IMR-90 (cell line): ENCODE measurements around the gene RAP1GAP. TPM values are rescaled to one million over a fixed set of nuclear protein-coding genes. Genes with fewer than 3 reads are reported as not detected.

Experiments
- ATAC-seq: fragments of 200-7000 bp; cut with Tn5 transposase; 2 replicates; pipeline ENCODE4 v1.9.1; 2020; ENCODE audit warnings: low read depth, mild to moderate bottlenecking, moderate library complexity
- BruUV-seq: library from RNA; stranded (reverse); fragments of 400-500 nt; replicated peaks from 2 replicates; lab custom pipeline; 2021; lab: Mats Ljungman, UMichigan
- CTCF ChIA-PET: fragments of 300-600 bp; formaldehyde crosslinking; extraction: SDS; loops from one replicate; lab custom pipeline; 2021; ENCODE audit warnings: antibody characterized with exemption; lab: Yijun Ruan, JAX
- POLR2A ChIA-PET: fragments of 300-600 bp; sonication (Branson Sonifier 250); formaldehyde crosslinking; loops from one replicate; lab custom pipeline; 2022; ENCODE audit warnings: antibody characterized with exemption; ENCODE audit not compliant: unreplicated experiment; lab: Charles Lee
- DNase-seq: peaks from one replicate; pipeline ENCODE4 v3.0.0; 2013
- H2AFZ ChIP-seq: replicated peaks from 2 replicates; pipeline ENCODE3; 2013; ENCODE audit warnings: low read length, mild to moderate bottlenecking; ENCODE audit not compliant: poor library complexity
- H2AK5ac ChIP-seq: 2 replicates; pipeline ENCODE4 v1.6.1; 2013; ENCODE audit warnings: low read depth, low read length, inconsistent platforms
- H2AK9ac ChIP-seq: replicated peaks from 2 replicates; pipeline ENCODE3; 2013; ENCODE audit warnings: mild to moderate bottlenecking, low read depth, low read length, moderate library complexity; ENCODE audit not compliant: poor library complexity
- H2BK120ac ChIP-seq: 2 replicates; pipeline ENCODE4 v1.6.1; 2013; ENCODE audit warnings: low read depth, low read length, inconsistent platforms
- H2BK15ac ChIP-seq: 3 replicates; pipeline ENCODE4 v1.6.1; 2013; ENCODE audit warnings: low read depth, low read length, inconsistent platforms
- H2BK20ac ChIP-seq: 2 replicates; pipeline ENCODE4 v1.6.1; 2013; ENCODE audit warnings: low read depth, mild to moderate bottlenecking, inconsistent platforms, low read length, moderate library complexity
- H2BK5ac ChIP-seq: 2 replicates; pipeline ENCODE4 v1.6.1; 2013; ENCODE audit warnings: mild to moderate bottlenecking, low read depth, low read length, inconsistent platforms; ENCODE audit not compliant: poor library complexity, severe bottlenecking
- H3K14ac ChIP-seq: replicated peaks from 2 replicates; pipeline ENCODE4 v1.6.1; 2013; ENCODE audit warnings: low read depth, low read length, inconsistent platforms
- H3K18ac ChIP-seq: 2 replicates; pipeline ENCODE4 v1.6.1; 2013; ENCODE audit warnings: low read depth, low read length, control low read depth
- H3K23ac ChIP-seq: 2 replicates; pipeline ENCODE4 v1.6.1; 2013; ENCODE audit warnings: low read depth, low read length, inconsistent platforms
- H3K27ac ChIP-seq: 2 replicates; pipeline ENCODE4 v1.5.1; 2013; ENCODE audit warnings: mild to moderate bottlenecking, control low read depth, low read length; ENCODE audit not compliant: insufficient read depth
- H3K27me3 ChIP-seq: 2 replicates; pipeline ENCODE4 v1.6.1; 2013; ENCODE audit warnings: low read length; ENCODE audit not compliant: control insufficient read depth, insufficient read depth
- H3K36me3 ChIP-seq: 2 replicates; pipeline ENCODE4 v1.6.1; 2013; ENCODE audit warnings: low read length, mixed read lengths; ENCODE audit not compliant: control insufficient read depth, insufficient read depth
- H3K4ac ChIP-seq: 2 replicates; pipeline ENCODE4 v1.6.1; 2013; ENCODE audit warnings: low read depth, low read length, inconsistent platforms
- H3K4me1 ChIP-seq: 2 replicates; pipeline ENCODE4 v1.6.1; 2013; ENCODE audit warnings: low read length, mixed read lengths; ENCODE audit not compliant: control insufficient read depth, insufficient read depth
- H3K4me2 ChIP-seq: 2 replicates; pipeline ENCODE4 v1.6.1; 2013; ENCODE audit warnings: low read depth, mild to moderate bottlenecking, control low read depth, low read length, moderate library complexity
- H3K4me3 ChIP-seq: 2 replicates; pipeline ENCODE4 v1.5.1; 2013; ENCODE audit warnings: low read depth, mild to moderate bottlenecking, control low read depth, low read length, moderate library complexity; ENCODE audit not compliant: insufficient read depth
- H3K56ac ChIP-seq: 2 replicates; pipeline ENCODE4 v1.6.1; 2013; ENCODE audit warnings: low read length, inconsistent platforms; ENCODE audit not compliant: insufficient read depth; ENCODE audit errors: extremely low read depth
- H3K79me1 ChIP-seq, 2 experiments: 2 replicates each; pipeline ENCODE4 v1.6.1; 2013; ENCODE audit warnings: low read length in 2 of 2, inconsistent platforms in 1 of 2, low read depth in 1 of 2
- H3K9ac ChIP-seq: 2 replicates; pipeline ENCODE4 v1.6.1; 2013; ENCODE audit warnings: low read depth, low read length, control low read depth
- H3K9me1 ChIP-seq: 2 replicates; pipeline ENCODE4 v1.6.1; 2013; ENCODE audit warnings: low read length, inconsistent platforms; ENCODE audit not compliant: insufficient read depth
- H3K9me3 ChIP-seq: 2 replicates; pipeline ENCODE4 v1.6.1; 2013; ENCODE audit warnings: low read length; ENCODE audit not compliant: control insufficient read depth, insufficient read depth
- H4K20me1 ChIP-seq: 2 replicates; pipeline ENCODE4 v1.6.1; 2013; ENCODE audit warnings: low read length, inconsistent platforms; ENCODE audit not compliant: insufficient read depth
- H4K5ac ChIP-seq: 2 replicates; pipeline ENCODE4 v1.6.1; 2013; ENCODE audit warnings: mild to moderate bottlenecking, low read depth, low read length, control low read depth
- H4K8ac ChIP-seq, 2 experiments: 2 replicates each; pipeline ENCODE4 v1.6.1; 2013; ENCODE audit warnings: low read depth in 2 of 2, low read length in 2 of 2, control low read depth in 1 of 2, inconsistent platforms in 1 of 2
- H4K91ac ChIP-seq: 2 replicates; pipeline ENCODE4 v1.6.1; 2013; ENCODE audit warnings: low read depth, low read length, inconsistent platforms; ENCODE audit not compliant: insufficient read depth
- FOS ChIP-seq: fragments of 150-350 bp; IDR thresholded peaks from 2 replicates; pipeline ENCODE4 v1.6.1; 2016; ENCODE audit warnings: low read depth, low read length
- whole genome bisulfite sequencing, 2 experiments: methylation state at CpG; one replicate each; pipeline versions ENCODE4 v1.1.5 to v1.1.7; 2013; ENCODE audit warnings: missing lambda C conversion rate in 2 of 2; ENCODE audit not compliant: insufficient read length in 1 of 2; ENCODE audit errors: extremely low coverage in 2 of 2; 5-methylcytosine and 5-hydroxymethylcytosine counted together
- dilution Hi-C: fragments of 300-500 bp; cut with HindIII; formaldehyde crosslinking; loops from one replicate; pipeline ENCODE4 v1.14.3; 2018; ENCODE audit warnings: low sequenced_read_pairs; ENCODE audit not compliant: unreplicated experiment
- in situ Hi-C: fragments of 300-500 bp; cut with MboI; formaldehyde crosslinking; loops from 3 replicates; pipeline ENCODE4 v1.14.3; 2019; ENCODE audit warnings: low sequenced_read_pairs, inconsistent platforms, mixed read lengths
- intact Hi-C: fragments of 100-400 bp; cut with micrococcal nuclease; formaldehyde crosslinking; loops from 2 replicates; pipeline ENCODE4 v1.10.0; 2022
- polyA plus RNA-seq, 3 experiments: library from polyadenylated mRNA; depleted of rRNA; stranded (reverse); fragments of >200 nt; gene quantifications; 2 replicates each; pipeline ENCODE4 v1.2.3, GENCODE V29; 2012; ENCODE audit warnings: low replicate concordance in 1 of 3
- total RNA-seq: library from RNA; depleted of rRNA; stranded (reverse); fragments of >200 nt; gene quantifications from 2 replicates; pipeline ENCODE4 v1.2.3, GENCODE V29; 2012
- TF ChIP-seq, protein P1 (sequence below): conservative IDR thresholded peaks from 2 replicates; pipeline ENCODE4 v1.5.1; 2012; ENCODE audit warnings: mild to moderate bottlenecking, low read depth, low read length, improper control_type of control experiment

The RAP1GAP gene
- total and polyA plus RNA-seq, 2 of the 4 experiments (the other 2 are of a cell fraction), result under 0.01 to 0.10 TPM

DNA sequence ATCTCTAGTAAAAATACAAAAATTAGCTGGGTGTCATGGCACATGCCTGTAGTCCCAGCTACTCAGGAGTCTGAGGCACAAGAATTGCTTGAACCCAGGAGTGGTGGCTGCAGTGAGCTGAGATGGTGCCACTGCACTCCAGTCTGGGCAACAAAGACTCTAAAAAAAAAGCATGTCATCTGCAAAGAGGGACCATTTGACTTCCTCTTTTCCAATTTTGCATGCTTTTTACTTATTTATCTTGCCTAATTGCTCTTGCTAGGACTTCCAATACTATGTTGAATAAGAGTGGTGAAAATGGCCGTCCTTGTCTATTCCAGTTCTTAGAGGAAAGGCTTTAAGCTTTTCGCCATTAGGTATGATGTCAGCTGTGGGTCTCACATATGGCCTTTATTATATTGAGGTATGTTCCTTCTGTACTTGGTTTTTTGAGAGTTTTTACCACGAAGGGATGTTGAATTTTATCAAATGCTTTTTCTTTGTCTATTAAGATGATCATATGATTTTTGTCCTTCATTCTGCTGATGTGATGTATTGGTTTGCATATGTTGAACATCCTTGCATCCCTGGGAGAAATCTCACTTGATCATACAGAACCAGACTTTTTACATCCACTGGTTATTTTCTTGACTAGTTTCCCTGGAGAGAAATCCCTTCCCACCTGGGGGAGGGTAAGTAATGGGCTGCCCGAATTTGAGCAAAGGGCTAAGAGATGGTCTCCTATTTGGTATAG, 17.0 kb upstream of the RAP1GAP start:
- DNase-seq (no peak), ATAC-seq (no peak)
- Histone ChIP-seq H3K27me3 (no peaks in the 10 kb centered on the region), H3K23ac (no peak overlapping the region), H3K79me1 (peaks cover 2 to 16% of the 10 kb centered on the region in 2 experiments; a peak in 3 of 4 replicates), H2BK5ac (no peak overlapping the region), H4K91ac (no peak overlapping the region), H3K27ac (no peak overlapping the region), H3K9me1 (peaks cover 6% of the 10 kb centered on the region; the same call in 1 of the 2 replicates), H2BK20ac (no peak overlapping the region), H3K36me3 (peaks cover 40% of the 10 kb centered on the region), H3K9ac (no peak overlapping the region), H3K4me2 (no peak overlapping the region), H2AK9ac (no peak overlapping the region), H4K5ac (no peak overlapping the region), H3K9me3 (0 out of 2 replicates have a peak, but pooled peaks cover 3% of the 10 kb centered on the region), H2AFZ (no peak overlapping the region), H4K20me1 (no peaks in the 10 kb centered on the region), H3K14ac (no peak overlapping the region), H3K4ac (no peak overlapping the region), H3K56ac (no peak overlapping the region), H2BK15ac (no peak overlapping the region), H3K18ac (no peak overlapping the region), H3K4me1 (no peaks in the 10 kb centered on the region), H3K4me3 (no peak overlapping the region), H4K8ac (no peak overlapping the region), H2BK120ac (no peak overlapping the region), H2AK5ac (no peak overlapping the region)
- CTCF ChIA-PET, result no interaction called here
- intact Hi-C loops, result no loop called here
- TF ChIP-seq, protein P1, sequence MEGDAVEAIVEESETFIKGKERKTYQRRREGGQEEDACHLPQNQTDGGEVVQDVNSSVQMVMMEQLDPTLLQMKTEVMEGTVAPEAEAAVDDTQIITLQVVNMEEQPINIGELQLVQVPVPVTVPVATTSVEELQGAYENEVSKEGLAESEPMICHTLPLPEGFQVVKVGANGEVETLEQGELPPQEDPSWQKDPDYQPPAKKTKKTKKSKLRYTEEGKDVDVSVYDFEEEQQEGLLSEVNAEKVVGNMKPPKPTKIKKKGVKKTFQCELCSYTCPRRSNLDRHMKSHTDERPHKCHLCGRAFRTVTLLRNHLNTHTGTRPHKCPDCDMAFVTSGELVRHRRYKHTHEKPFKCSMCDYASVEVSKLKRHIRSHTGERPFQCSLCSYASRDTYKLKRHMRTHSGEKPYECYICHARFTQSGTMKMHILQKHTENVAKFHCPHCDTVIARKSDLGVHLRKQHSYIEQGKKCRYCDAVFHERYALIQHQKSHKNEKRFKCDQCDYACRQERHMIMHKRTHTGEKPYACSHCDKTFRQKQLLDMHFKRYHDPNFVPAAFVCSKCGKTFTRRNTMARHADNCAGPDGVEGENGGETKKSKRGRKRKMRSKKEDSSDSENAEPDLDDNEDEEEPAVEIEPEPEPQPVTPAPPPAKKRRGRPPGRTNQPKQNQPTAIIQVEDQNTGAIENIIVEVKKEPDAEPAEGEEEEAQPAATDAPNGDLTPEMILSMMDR, result no peak
- TF ChIP-seq FOS, result no peak
- POLR2A ChIA-PET, result no interaction called here
- in situ Hi-C loops, result no loop called here
- WGBS, 2 experiments, result 100% methylated on average over 1 of the region's 4 CpGs; no CpG with 5 or more reads in 1 of the 2 experiments
- dilution Hi-C loops, result no loop called here
- no TSS peak for BruUV-seq
